ENCODE measurements around the gene PLCL1. TPM values are rescaled to one million over a fixed set of nuclear protein-coding genes. Genes with fewer than 3 reads are reported as not detected.

Gene PLCL1
- 0.21 and 0.22 TPM in 2 replicates for total RNA-seq (2014; rRNA removed; shearing (Covaris generic))

DNA sequence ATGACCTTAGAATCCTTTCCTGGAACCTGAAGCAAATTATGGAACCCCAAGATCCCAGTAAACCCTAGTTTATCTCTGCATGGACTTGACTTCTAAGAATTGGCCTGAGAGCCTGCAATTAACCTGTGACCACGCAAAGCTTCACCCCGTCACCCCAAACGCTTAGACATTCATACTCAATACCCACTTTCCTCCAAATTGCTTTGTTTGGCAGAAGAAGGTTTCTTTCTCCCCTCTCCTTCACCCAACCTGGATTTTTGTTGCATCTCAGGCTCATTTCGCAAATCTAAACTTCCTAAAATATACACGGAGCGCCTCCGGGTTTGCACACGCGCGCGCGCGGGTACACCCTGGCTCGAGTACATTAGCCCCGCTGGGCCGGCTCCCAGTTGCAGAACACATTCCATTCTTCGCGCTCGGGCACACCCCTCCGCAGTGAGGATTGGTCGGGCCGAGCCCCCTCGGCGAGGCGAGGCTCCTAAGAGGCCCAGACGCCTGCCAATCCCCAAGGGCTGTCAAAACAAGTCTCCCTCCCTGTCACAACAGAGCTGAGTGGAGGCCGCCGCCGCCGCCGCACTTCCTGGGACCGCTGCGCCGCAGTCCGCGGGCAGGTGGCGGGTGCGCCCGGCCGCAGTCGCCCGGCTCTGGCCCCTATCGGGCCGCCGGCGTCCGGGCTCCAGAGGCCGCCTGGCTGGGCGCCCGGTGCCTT lies at the start of gene PLCL1:
PLCL1 (plus strand) TSS at position 545 of the 709 bp plus-strand sequence.
- Histone ChIP-seq H3K36me3 (replicated peaks; ENCODE audit: control insufficient read depth, insufficient read depth, low read length) (no peaks in the 10 kb centered on the region), H3K27me3 (ENCODE audit: control insufficient read depth, insufficient read depth, low read length) (peaks cover 34% of the 10 kb centered on the region), H3K4me3 (ENCODE audit: insufficient read depth, low read depth, low read length) (peak within 1 kb of the TSS; percentile 49)
- peak; percentile 94 for DNase-seq

DNA sequence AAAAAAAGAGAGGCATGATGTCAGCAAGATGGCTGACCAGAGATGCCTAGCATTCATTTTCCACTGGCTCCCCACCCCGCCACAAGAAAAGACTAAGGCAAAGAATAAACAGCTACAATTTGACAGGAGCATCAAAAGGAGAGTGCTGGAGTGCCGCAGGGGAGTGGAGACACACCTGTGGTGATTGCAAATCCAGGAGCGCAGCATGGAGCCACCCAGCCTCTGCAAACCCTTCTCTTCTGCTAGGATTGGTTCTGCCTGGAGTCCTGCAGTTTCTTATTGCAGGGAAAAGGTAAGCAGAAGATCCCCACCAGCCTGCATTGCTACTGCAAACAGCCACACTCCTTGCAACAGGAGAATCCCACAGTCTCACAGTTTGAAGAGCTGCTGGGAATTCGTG lies 45.4 kb upstream of the PLCL1 start:
- H3K4me3 ChIP-seq (ENCODE audit: insufficient read depth, low read depth, low read length): no peak overlapping the region
- H3K27me3 ChIP-seq (ENCODE audit: control insufficient read depth, insufficient read depth, low read length): no peaks in the 10 kb centered on the region
- H3K36me3 ChIP-seq (replicated peaks; ENCODE audit: control insufficient read depth, insufficient read depth, low read length): no peaks in the 10 kb centered on the region
- no peak for DNase-seq

DNA sequence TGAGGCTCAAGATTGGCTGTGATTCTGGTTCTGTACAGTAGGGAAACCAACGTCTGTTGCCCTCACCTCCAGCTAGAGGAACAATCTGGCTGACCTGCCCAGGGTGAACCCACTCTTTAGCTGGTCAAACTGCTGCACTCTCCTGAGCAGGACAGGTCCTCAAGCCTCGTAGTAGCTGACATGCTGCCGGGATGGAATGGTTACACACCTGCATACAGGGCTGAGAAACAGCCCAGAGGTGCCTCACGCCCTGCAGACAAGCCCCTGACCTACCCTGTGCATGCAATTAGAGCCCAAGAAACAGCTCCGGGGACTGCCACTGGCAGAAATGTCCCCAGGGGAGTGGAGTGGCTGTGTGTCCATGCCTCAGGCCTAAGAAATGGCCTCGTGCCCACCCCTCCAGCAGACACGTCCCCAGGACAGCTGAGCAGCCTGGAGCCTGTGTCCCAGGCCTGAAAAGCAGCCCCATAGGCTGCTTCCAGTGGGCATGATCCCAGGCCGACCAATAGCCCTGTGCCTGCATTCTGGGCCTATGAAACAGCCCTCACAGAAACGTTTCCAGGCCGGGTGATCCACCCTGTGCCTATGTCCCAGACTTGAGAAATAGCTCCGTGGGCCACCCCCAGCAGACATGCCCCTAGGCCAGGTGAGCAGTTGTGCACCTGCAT lies 44.6 kb upstream of the PLCL1 start:
- Histone ChIP-seq H3K27me3 (ENCODE audit: control insufficient read depth, insufficient read depth, low read length) (no peaks in the 10 kb centered on the region), H3K36me3 (replicated peaks; ENCODE audit: control insufficient read depth, insufficient read depth, low read length) (no peaks in the 10 kb centered on the region), H3K4me3 (ENCODE audit: insufficient read depth, low read depth, low read length) (no peak overlapping the region)
- no peak for DNase-seq

DNA sequence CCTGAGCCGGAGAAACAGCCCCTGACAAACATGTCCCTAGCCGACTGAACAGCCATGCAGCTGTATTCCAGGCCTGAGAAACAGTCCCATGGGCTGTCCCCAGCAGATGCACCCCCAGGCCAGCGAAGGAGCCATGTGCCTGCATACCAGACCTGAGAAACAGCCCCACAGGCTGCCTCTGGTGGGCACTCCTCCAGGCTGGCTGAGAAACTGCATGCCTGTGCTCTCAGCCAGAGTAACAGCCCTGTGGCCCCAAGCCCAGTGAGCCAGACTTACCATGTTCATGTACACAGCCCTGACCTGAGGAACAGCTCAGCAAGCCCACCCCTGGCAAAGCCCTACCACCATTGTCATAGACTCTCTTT lies 44.1 kb upstream of the PLCL1 start:
- Histone ChIP-seq H3K27me3 (ENCODE audit: control insufficient read depth, insufficient read depth, low read length) (no peaks in the 10 kb centered on the region), H3K36me3 (replicated peaks; ENCODE audit: control insufficient read depth, insufficient read depth, low read length) (no peaks in the 10 kb centered on the region), H3K4me3 (ENCODE audit: insufficient read depth, low read depth, low read length) (no peak overlapping the region)
- DNase-seq: no peak

DNA sequence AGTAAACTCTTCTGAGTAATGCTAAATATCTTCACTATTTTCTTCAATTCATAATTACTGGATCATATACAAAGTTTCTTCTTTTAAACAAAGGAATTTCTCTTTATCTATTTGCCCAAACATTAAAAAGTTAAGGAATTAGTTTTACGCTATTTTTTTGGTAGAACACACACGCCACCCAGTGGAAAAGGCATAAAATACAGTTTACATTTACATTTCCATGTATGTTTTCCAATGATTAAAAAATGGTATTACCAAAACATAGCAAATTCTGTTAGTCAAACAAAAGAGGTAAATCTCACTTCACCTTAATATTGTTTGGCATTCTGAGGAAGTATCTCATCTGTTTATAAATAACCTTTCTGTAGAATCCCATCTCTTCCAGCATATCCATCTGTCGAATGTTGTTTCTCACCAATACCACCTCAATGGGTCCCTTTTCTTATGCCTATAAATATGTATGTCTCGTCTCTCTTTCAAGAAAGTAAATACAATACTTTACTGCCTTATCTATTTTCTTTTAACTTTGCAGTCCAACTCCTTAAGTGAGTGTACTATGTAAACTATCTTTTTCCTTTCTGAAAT lies 26.5 kb upstream of the PLCL1 start:
- H3K36me3 ChIP-seq (replicated peaks; ENCODE audit: control insufficient read depth, insufficient read depth, low read length): no peaks in the 10 kb centered on the region
- H3K4me3 ChIP-seq (ENCODE audit: insufficient read depth, low read depth, low read length): no peak overlapping the region
- DNase-seq: peak; percentile 23
- H3K27me3 ChIP-seq (ENCODE audit: control insufficient read depth, insufficient read depth, low read length): no peaks in the 10 kb centered on the region

DNA sequence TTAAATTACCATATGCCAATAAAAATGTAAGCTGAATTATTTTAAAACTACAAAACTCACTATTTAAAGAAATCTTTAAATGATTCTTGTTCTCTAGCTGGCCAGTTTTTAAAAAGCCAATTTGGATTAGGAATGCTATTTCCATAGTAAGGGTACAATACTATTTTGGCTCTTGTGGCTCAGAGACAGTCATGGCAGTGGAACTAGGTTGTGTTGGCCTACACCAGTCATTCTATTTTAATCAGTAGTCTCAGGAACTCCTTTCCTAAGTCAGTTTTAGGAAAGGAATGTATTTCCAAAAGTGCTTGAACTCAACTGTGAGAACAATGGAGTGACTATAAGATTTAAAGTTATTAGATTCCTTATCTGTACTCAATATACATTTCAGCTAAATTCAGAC lies 25.1 kb upstream of the PLCL1 start:
- Histone ChIP-seq H3K27me3 (ENCODE audit: control insufficient read depth, insufficient read depth, low read length) (no peaks in the 10 kb centered on the region), H3K4me3 (ENCODE audit: insufficient read depth, low read depth, low read length) (no peak overlapping the region), H3K36me3 (replicated peaks; ENCODE audit: control insufficient read depth, insufficient read depth, low read length) (no peaks in the 10 kb centered on the region)
- DNase-seq: no peak

DNA sequence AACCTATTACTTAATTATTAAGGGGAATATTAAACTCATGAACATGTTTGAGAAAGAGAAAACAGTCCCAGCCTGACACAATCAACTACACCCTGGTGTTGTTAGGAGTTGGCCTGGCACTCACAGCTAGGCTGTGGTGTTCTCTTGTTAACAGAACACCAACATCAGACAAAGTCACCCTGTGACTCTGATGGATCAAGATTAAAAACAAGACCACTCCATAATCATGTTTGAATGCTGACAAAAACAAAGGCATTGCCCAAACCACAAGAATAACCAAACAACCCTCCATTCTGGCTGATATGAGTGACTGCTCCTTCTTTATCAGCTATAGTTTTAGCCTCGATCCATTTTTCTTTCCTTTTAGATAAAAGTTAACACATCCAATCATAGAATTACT lies 22.3 kb upstream of the PLCL1 start:
- Histone ChIP-seq H3K36me3 (replicated peaks; ENCODE audit: control insufficient read depth, insufficient read depth, low read length) (no peaks in the 10 kb centered on the region), H3K27me3 (ENCODE audit: control insufficient read depth, insufficient read depth, low read length) (peaks cover 19% of the 10 kb centered on the region), H3K4me3 (ENCODE audit: insufficient read depth, low read depth, low read length) (no peak overlapping the region)
- DNase-seq: no peak

DNA sequence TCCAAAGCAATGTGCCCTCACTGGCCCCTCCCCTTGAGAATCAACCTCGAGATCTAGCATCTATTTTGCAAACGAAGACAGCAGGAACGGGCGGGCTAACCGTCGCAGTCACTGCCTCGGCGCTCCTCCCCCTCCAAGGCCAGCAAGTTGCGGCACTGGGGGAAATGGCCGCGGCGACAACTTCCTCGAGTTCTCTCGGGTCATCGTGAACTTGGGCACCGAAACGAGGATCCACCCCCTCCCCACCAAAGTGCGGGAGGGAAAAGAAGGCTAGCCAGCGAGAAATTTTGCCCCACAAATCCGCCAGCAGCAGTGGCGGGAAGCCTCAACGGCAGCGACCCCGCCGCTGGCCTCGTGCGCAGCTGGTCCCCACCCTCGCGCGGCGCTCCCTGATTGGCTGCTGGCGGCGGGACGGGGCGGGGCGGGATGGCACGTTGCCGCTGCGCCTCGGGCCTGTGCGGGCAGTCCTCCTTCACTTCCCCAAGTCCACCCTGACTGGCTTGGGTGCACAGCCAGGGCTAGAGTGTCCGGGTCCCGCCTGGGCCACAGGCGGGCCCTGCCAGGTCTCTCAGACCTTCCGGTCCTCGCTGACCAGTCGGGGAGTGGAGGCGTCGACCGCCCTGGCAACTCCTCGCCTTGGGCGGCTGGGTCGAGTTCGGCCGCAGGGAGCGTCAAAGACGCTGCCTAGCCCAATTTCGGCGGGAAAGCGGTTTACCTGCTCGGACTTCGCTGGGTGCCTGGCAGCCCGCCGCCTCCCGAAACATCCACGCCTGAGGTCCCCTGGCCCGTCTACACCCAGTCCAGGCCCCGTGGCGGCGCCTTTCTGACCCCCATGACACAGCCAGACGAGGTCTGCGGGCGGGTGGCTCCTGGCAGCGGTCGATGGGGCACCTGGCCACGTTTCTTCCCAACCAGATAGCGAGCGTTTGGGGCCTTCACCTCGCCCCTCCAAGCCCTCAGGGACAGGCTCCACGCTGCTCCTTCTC lies 19.1 kb upstream of the PLCL1 start, which contains the start of gene BOLL:
BOLL (minus strand) TSS at position 364 of the 986 bp plus-strand sequence. CDS start 3,469 bp downstream, outside the sequence.
- DNase-seq: peak; percentile 25
- peaks cover 23% of the 10 kb centered on the region for H3K27me3 ChIP-seq (ENCODE audit: control insufficient read depth, insufficient read depth, low read length)

DNA sequence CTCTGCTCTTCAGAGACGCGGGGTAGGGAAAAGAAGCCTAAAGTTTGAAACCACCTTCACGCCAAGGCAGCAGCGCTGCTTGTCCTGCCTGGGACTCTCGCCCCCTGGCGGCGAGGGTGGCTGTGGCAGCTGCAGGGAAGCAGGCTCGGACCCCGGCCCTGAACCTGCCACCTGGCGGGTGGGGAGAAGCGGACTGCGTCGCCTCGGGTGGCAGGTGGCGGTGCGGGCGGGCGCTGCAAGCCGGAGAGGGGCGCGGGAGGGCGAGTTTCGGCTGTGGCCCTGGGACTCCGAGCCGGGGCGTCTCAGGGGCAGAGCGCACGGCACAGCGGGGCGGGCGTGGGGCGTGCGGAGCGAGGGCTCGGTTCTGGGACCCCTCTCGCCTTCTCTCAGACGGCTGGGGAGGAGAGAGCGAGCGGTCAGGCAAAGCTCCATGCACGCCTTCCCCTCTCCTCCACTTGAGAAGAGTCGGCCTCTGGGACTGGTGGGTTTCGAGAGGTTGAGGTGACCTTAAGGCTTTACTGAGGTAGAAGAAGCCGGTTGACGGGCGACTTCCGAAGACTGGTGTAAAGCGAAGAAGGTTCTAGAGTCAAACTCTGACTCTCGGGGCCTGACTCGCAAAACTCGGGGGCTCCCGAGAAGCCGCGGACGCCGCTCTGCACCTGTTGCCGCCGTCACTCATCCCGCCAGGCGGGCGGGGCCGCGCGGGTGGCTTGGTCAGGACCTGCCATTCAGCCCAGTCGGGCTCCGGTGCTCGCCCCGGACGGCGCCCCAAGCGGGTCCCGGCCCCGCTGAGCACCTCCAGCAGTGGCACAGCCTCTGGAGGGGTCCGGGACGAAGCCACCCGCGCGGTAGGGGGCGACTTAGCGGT lies 18.1 kb upstream of the PLCL1 start:
- Histone ChIP-seq H3K36me3 (replicated peaks; ENCODE audit: control insufficient read depth, insufficient read depth, low read length) (no peaks in the 10 kb centered on the region), H3K27me3 (ENCODE audit: control insufficient read depth, insufficient read depth, low read length) (peaks cover 23% of the 10 kb centered on the region), H3K4me3 (ENCODE audit: insufficient read depth, low read depth, low read length) (peak overlapping the region; percentile 33)
- peak; percentile 87 for DNase-seq

More for the DNA sequence above, 19.1 kb upstream of the PLCL1 start, which contains the start of gene BOLL:
- no peaks in the 10 kb centered on the region for H3K36me3 ChIP-seq (replicated peaks; ENCODE audit: control insufficient read depth, insufficient read depth, low read length)
- H3K4me3 ChIP-seq (ENCODE audit: insufficient read depth, low read depth, low read length): peak within 1 kb of the TSS; percentile 33

DNA sequence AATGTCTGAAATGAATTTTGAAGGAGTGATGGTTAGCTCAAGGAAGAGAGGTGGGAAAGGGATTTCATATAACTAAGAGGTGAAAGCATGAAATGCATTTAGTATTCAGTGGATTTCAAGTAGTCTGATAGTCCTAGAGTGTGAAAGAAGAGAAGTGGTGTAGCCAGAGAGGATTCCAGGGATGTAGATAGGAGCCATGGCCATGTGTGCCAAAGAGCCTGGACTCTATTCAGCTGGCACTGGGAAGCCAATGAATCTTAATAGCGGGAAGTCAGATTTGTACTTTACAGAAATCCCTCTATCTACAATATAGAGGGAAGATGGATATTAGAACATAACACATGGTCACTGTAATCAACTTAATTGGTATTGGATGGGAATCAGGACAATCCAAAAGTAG lies 10.9 kb upstream of the PLCL1 start:
- no peaks in the 10 kb centered on the region for H3K36me3 ChIP-seq (replicated peaks; ENCODE audit: control insufficient read depth, insufficient read depth, low read length)
- no peak overlapping the region for H3K4me3 ChIP-seq (ENCODE audit: insufficient read depth, low read depth, low read length)
- DNase-seq: no peak
- no peaks in the 10 kb centered on the region for H3K27me3 ChIP-seq (ENCODE audit: control insufficient read depth, insufficient read depth, low read length)

DNA sequence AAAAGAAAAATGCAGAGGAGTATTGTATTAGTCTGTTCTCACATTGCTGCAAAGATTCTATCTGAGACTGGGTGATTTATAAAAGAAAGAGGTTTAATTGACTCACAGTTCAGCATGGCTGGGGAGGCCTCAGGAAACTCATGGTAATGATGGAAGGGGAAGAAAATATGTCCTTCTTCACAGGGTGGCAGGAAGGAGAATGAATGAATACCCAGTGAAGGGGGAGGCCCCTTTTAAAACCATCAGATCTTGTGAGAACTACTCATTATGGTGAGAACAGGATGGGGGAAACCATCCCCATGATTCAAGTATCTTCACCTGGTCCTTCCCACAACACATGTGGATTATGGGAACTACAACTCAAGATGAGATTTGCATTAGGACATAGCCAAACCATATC lies 9.1 kb upstream of the PLCL1 start:
- Histone ChIP-seq H3K27me3 (ENCODE audit: control insufficient read depth, insufficient read depth, low read length) (no peaks in the 10 kb centered on the region), H3K4me3 (ENCODE audit: insufficient read depth, low read depth, low read length) (no peak overlapping the region), H3K36me3 (replicated peaks; ENCODE audit: control insufficient read depth, insufficient read depth, low read length) (no peaks in the 10 kb centered on the region)
- DNase-seq: no peak

DNA sequence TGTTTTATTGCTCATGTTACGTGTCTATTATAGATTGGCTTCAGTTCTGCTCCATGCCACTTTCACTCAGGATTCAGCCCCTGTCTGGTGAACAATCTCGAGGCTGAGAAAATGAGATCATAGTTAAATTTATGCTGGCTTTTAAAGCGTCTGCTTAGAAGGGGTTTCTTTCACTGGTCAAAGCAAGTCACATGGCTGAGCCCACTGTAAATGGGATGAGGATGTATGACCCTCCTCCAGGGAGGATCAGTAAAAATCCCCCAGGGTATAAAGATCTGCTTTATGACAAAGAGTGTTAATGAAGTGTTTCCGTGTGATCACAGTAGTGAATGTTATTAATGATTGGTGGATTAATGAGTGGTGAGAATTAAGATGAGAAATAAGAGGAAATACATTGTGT lies 6.2 kb upstream of the PLCL1 start:
- Histone ChIP-seq H3K4me3 (ENCODE audit: insufficient read depth, low read depth, low read length) (no peak overlapping the region), H3K36me3 (replicated peaks; ENCODE audit: control insufficient read depth, insufficient read depth, low read length) (no peaks in the 10 kb centered on the region), H3K27me3 (ENCODE audit: control insufficient read depth, insufficient read depth, low read length) (peaks cover 1% of the 10 kb centered on the region)
- DNase-seq: no peak

DNA sequence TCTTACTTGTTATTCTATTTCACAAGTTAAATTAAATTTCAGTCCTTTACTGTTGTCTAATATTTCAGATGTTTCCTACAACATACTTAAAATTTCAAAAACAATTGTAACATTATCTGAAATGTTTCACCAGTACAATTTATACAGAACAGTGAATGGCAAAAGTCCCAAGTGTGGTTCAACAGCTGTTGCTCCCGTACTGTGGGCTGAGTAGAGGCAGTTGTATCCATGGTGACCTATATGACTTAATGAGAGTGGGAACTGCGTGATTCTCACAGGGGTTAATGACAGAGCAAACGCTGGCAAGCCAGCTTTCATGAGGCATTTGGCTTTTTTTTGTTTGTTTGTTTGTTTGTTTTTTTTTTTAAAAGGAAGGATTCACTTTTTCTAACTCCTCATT lies 5.3 kb upstream of the PLCL1 start:
- no peaks in the 10 kb centered on the region for H3K36me3 ChIP-seq (replicated peaks; ENCODE audit: control insufficient read depth, insufficient read depth, low read length)
- DNase-seq: no peak
- no peak overlapping the region for H3K4me3 ChIP-seq (ENCODE audit: insufficient read depth, low read depth, low read length)

More for the DNA sequence above, 5.3 kb upstream of the PLCL1 start:
- peaks cover 9% of the 10 kb centered on the region for H3K27me3 ChIP-seq (ENCODE audit: control insufficient read depth, insufficient read depth, low read length)

Measured in H7 (cell line).